ENCODE measurements around the gene MINDY4. TPM values are rescaled to one million over a fixed set of nuclear protein-coding genes. Genes with fewer than 3 reads are reported as not detected.

The MINDY4 gene
- total and polyA plus RNA-seq, 2 of the 8 experiments (the other 6 are each of a cell fraction or from before 2014, with no cell fraction given), result 1.3 to 3.6 TPM

GRCh38 chr7:30858576-30858975, 87.4 kb downstream of the MINDY4 start:
- no peak overlapping the region for H2AK5ac ChIP-seq (ENCODE audit: low read depth, low read length)
- ChIA-PET CTCF (ENCODE audit: partially characterized antibody) (interaction anchor here (0.6 to 1.0 kb wide), 3 partner anchors 17 to 236 kb away, joined by 3 to 4 read pairs (median 3); no protein-coding TSS in a partner anchor), POLR2A (ENCODE audit: partially characterized antibody) (no interaction called here)
- 93% methylated on average over 2 of the region's 2 CpGs; no CpG with 5 or more reads in 1 of the 2 experiments for WGBS, 2 experiments (ENCODE audit: extremely low coverage in 1 of 2, insufficient coverage in 1 of 2, insufficient read length in 1 of 2, insufficient replicate concordance in 2 of 2, low coverage in 1 of 2, low lambda C conversion rate in 2 of 2, missing lambda C conversion rate in 1 of 2)
- no peak overlapping the region for H3K23ac ChIP-seq (ENCODE audit: insufficient read length)
- no peaks in the 10 kb centered on the region for H3K9me3 ChIP-seq (ENCODE audit: insufficient read depth in 2 of 2, low read depth in 1 of 2, low read length in 1 of 2)
- no peak overlapping the region for H2BK20ac ChIP-seq (ENCODE audit: low read length)
- H2AFZ ChIP-seq (ENCODE audit: low read length), result no peak overlapping the region
- H2BK120ac ChIP-seq (replicated peaks; ENCODE audit: low read depth, low read length), result no peak overlapping the region
- H3K27ac ChIP-seq (ENCODE audit: low read depth, low read length), result no peak overlapping the region
- H4K20me1 ChIP-seq (replicated peaks in 1 of 2; ENCODE audit: control insufficient read depth in 1 of 2, insufficient read depth in 2 of 2, low read length in 2 of 2), result no peaks in the 10 kb centered on the region
- H3K4me3 ChIP-seq (ENCODE audit: extremely low read depth in 1 of 4, insufficient read depth in 2 of 4, low read depth in 3 of 4, low read length in 4 of 4), result no peak overlapping the region
- no peaks in the 10 kb centered on the region for H3K4me1 ChIP-seq (replicated peaks in 1 of 4; ENCODE audit: control insufficient read depth in 3 of 4, insufficient read depth in 4 of 4, low read length in 3 of 4)
- no peak overlapping the region for H2BK12ac ChIP-seq (ENCODE audit: low read depth, low read length)
- no peaks in the 10 kb centered on the region for H3K79me2 ChIP-seq (ENCODE audit: control insufficient read depth in 1 of 2, insufficient read depth in 2 of 2, low read length in 2 of 2)
- no peaks in the 10 kb centered on the region; the same call in 1 of the 2 replicates for H3K79me1 ChIP-seq (ENCODE audit: low read depth, low read length)
- H3K9ac ChIP-seq (replicated peaks in 1 of 4; ENCODE audit: extremely low read depth in 1 of 4, low read depth in 3 of 4, low read length in 3 of 4), result no peak overlapping the region
- DNase-seq (ENCODE audit: low read depth in 1 of 2, low spot score in 2 of 2) (no peak), FAIRE-seq (no peak)
- no peak overlapping the region for H3K18ac ChIP-seq (ENCODE audit: extremely low read depth, low read length)
- H3K36me3 ChIP-seq (ENCODE audit: control insufficient read depth in 2 of 4, insufficient read depth in 4 of 4, low read length in 3 of 4), result no peaks in the 10 kb centered on the region
- no peak overlapping the region for H2BK5ac ChIP-seq (ENCODE audit: low read depth, low read length)
- H3K56ac ChIP-seq (replicated peaks; ENCODE audit: insufficient read length, low read depth, low read length), result no peak overlapping the region
- H3K27me3 ChIP-seq (replicated peaks in 1 of 4; ENCODE audit: control insufficient read depth in 3 of 4, extremely low read depth in 1 of 4, insufficient read depth in 3 of 4, low read length in 3 of 4), result no peaks in the 10 kb centered on the region
- H3K4ac ChIP-seq (replicated peaks; ENCODE audit: insufficient read length, low read depth, low read length), result no peak overlapping the region
- H4K5ac ChIP-seq (ENCODE audit: insufficient read length, low read depth, low read length), result no peak overlapping the region
- no peak overlapping the region for H3K4me2 ChIP-seq (ENCODE audit: insufficient read depth in 1 of 2, low read depth in 2 of 2, low read length in 2 of 2)
- no peak overlapping the region for H2BK15ac ChIP-seq (ENCODE audit: low read length)
- no peak overlapping the region for H4K91ac ChIP-seq (replicated peaks; ENCODE audit: insufficient read length, low read length)
- TF ChIP-seq CBX8 (IDR thresholded peaks at IDR 0.05; ENCODE audit: borderline replicate concordance, low read depth, low read length) (no peak), TCF12 (IDR thresholded peaks at IDR 0.05; ENCODE audit: low read depth, low read length) (no peak), CBX5 (IDR thresholded peaks at IDR 0.05; ENCODE audit: low read depth, low read length) (no peak), TEAD4 (IDR thresholded peaks at IDR 0.05; ENCODE audit: low read depth, low read length) (no peak), BCL11A (IDR thresholded peaks at IDR 0.05; ENCODE audit: low read depth in 2 of 2, low read length in 2 of 2) (no peak), CTBP2 (IDR thresholded peaks at IDR 0.05; ENCODE audit: borderline replicate concordance, insufficient read depth, insufficient read length, low read length) (no peak), BRCA1 (IDR thresholded peaks at IDR 0.05; ENCODE audit: low read depth, low read length) (no peak), BACH1 (IDR thresholded peaks at IDR 0.05; ENCODE audit: low read length) (no peak), TBP (IDR thresholded peaks at IDR 0.05; ENCODE audit: low read depth, low read length) (no peak), NANOG (IDR thresholded peaks at IDR 0.05; ENCODE audit: insufficient read depth, low read depth, low read length, poor library complexity, severe bottlenecking) (no peak)
- TF ChIP-seq, protein P1, sequence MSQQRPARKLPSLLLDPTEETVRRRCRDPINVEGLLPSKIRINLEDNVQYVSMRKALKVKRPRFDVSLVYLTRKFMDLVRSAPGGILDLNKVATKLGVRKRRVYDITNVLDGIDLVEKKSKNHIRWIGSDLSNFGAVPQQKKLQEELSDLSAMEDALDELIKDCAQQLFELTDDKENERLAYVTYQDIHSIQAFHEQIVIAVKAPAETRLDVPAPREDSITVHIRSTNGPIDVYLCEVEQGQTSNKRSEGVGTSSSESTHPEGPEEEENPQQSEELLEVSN (IDR thresholded peaks at IDR 0.05), result no peak
- TF ChIP-seq, protein P2, sequence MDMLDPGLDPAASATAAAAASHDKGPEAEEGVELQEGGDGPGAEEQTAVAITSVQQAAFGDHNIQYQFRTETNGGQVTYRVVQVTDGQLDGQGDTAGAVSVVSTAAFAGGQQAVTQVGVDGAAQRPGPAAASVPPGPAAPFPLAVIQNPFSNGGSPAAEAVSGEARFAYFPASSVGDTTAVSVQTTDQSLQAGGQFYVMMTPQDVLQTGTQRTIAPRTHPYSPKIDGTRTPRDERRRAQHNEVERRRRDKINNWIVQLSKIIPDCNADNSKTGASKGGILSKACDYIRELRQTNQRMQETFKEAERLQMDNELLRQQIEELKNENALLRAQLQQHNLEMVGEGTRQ (IDR thresholded peaks at IDR 0.05; ENCODE audit: low read length), result no peak
- no peaks in the 10 kb centered on the region for H3K23me2 ChIP-seq (ENCODE audit: low read depth, low read length)
- H3K14ac ChIP-seq (ENCODE audit: insufficient read length), result no peak overlapping the region
- H4K8ac ChIP-seq (ENCODE audit: extremely low read depth, insufficient read depth, low read length), result no peak overlapping the region

Data from H1 (cell line).